Upper lobe of left lung (tissue), 6 donors: ENCODE results near the gene CD8A. TPM values are rescaled to one million over a fixed set of nuclear protein-coding genes. Genes with fewer than 3 reads are reported as not detected.
A peak's percentile ranks its signal among the peaks of the same experiment; 100 is the strongest.

Source experiments
- ATAC-seq, 2 donors: fragments of 200-7000 bp; cut with Tn5 transposase; one replicate each; pipeline ENCODE4 v1.9.1; 2022; ENCODE audit warnings: mild to moderate bottlenecking in 2 of 2, moderate library complexity in 2 of 2; ENCODE audit not compliant: low FRiP score in 2 of 2
- DNase-seq, 2 donors: peaks; one replicate each; pipeline ENCODE4 v3.0.0-alpha.2; 2019 to 2020
- H3K27ac ChIP-seq, 4 donors: fragments of 200-600 bp; sonication (generic); one replicate each; pipeline ENCODE4 v1.5.1; 2016 to 2019
- H3K27me3 ChIP-seq, 4 donors: fragments of 200-600 bp; sonication (generic); one replicate each; pipeline ENCODE4 v1.5.1; 2017 to 2019
- H3K36me3 ChIP-seq, 4 donors: fragments of 200-600 bp; sonication (generic); one replicate each; pipeline ENCODE4 v1.5.1; 2016 to 2019
- H3K4me1 ChIP-seq, 4 donors: fragments of 200-600 bp; sonication (generic); one replicate each; pipeline ENCODE4 v1.5.1; 2018 to 2019
- H3K4me3 ChIP-seq, 4 donors: fragments of 200-600 bp; sonication (generic); one replicate each; pipeline ENCODE4 v1.5.1; 2017 to 2019; ENCODE audit warnings: mild to moderate bottlenecking in 2 of 4, moderate library complexity in 1 of 4
- H3K9me3 ChIP-seq, 4 donors: fragments of 200-600 bp; sonication (generic); one replicate each; pipeline ENCODE4 v1.5.1; 2018 to 2019
- EP300 ChIP-seq, 4 donors: sonication (generic); formaldehyde crosslinking; IDR thresholded peaks; one replicate each; pipeline ENCODE4 v1.5.1; 2017; ENCODE audit warnings: antibody characterized with exemption in 4 of 4, control low read depth in 2 of 4
- POLR2A ChIP-seq, 4 donors: fragments of 450-650 bp; IDR thresholded peaks; one replicate each; pipeline ENCODE4 v1.5.1; 2016 to 2017; ENCODE audit warnings: antibody characterized with exemption in 4 of 4, mild to moderate bottlenecking in 2 of 4
- POLR2AphosphoS5 ChIP-seq, 2 donors: sonication (generic); formaldehyde crosslinking; IDR thresholded peaks; one replicate each; pipeline ENCODE4 v1.5.1; 2017; ENCODE audit warnings: antibody characterized with exemption in 2 of 2
- WGBS, 2 donors: methylation state at CpG; one replicate each; pipeline ENCODE4 v1.1.5; 2017 to 2018; 5-methylcytosine and 5-hydroxymethylcytosine counted together
- total RNA-seq, 6 donors: library from RNA; depleted of rRNA in 4 of 6; stranded (reverse); fragments of >200 nt in 4 of 6; gene quantifications; one replicate each; pipeline versions ENCODE4 v1.1.0 to v1.2.1, GENCODE V29; 2016 to 2021
- TF ChIP-seq, protein P1 (sequence below), 6 experiments: fragments of 450-650 bp in 4 of 6; fragments of 200-600 bp in 2 of 6; sonication (generic) in 2 of 6; IDR thresholded peaks; one replicate each; pipeline ENCODE4 v1.5.1; 2016 to 2019; ENCODE audit warnings: antibody characterized with exemption in 6 of 6
- donor health status: DM: no; HTN: no; CAD: no; lungs with moderate emphysema.
- donor health status: DM: no; HTN: yes; CAD: no; lungs with severe emphysema.

CD8A gene
- total RNA-seq, 6 donors from 2014 or later, result 4.1 to 5.6 (median 4.7) TPM

DNA sequence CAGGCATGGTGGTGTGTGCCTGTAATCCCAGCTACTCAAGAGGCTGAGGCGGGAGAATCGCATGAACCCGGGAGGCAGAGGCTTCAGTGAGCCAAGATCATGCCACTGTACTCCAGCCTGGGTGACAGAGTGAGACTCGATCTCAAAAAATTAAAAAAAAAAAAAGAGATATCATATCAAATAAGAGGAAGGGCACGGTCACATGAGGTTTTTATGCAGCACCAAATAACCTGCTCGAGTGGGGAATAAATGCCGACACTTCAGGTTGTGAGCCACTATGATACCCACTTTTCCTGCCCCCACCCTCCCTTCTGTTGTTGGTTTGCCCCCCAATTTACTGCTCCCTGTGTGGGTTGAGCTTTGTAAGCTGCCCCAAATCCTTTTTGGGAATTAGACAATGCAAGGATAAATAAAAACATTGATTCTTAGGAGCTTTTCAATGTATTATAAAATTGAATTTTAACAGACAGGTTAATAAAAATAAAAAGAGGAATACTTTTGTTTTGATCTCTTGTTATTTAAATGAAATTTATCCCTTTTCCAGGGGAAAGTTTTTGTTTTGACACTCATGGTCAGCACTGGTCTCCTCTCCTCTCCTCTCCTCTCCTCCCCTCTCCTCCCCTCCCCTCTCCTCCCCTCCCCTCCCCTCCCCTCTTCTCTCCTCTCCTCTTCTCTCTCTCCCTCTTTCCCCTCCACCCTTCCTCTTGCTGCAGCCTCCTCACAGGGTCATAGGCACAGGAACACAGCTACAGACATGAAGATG is 41.8 kb upstream of the CD8A start:
- DNase-seq, result no peak
- Histone ChIP-seq H3K9me3 (no peaks in the 10 kb centered on the region), H3K4me1 (no peaks in the 10 kb centered on the region), H3K36me3 (no peaks in the 10 kb centered on the region), H3K27ac (no peak overlapping the region), H3K4me3 (no peak overlapping the region), H3K27me3 (no peaks in the 10 kb centered on the region)
- 77 to 83% methylated on average over 7 of the region's 7 CpGs for WGBS, 2 donors
- TF ChIP-seq POLR2A (IDR thresholded peaks at IDR 0.05) (no peak), POLR2AphosphoS5 (IDR thresholded peaks at IDR 0.05) (no peak), EP300 (IDR thresholded peaks at IDR 0.05) (no peak)
- TF ChIP-seq, protein P1, sequence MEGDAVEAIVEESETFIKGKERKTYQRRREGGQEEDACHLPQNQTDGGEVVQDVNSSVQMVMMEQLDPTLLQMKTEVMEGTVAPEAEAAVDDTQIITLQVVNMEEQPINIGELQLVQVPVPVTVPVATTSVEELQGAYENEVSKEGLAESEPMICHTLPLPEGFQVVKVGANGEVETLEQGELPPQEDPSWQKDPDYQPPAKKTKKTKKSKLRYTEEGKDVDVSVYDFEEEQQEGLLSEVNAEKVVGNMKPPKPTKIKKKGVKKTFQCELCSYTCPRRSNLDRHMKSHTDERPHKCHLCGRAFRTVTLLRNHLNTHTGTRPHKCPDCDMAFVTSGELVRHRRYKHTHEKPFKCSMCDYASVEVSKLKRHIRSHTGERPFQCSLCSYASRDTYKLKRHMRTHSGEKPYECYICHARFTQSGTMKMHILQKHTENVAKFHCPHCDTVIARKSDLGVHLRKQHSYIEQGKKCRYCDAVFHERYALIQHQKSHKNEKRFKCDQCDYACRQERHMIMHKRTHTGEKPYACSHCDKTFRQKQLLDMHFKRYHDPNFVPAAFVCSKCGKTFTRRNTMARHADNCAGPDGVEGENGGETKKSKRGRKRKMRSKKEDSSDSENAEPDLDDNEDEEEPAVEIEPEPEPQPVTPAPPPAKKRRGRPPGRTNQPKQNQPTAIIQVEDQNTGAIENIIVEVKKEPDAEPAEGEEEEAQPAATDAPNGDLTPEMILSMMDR (IDR thresholded peaks at IDR 0.05), result no peak
- no peak for ATAC-seq

DNA sequence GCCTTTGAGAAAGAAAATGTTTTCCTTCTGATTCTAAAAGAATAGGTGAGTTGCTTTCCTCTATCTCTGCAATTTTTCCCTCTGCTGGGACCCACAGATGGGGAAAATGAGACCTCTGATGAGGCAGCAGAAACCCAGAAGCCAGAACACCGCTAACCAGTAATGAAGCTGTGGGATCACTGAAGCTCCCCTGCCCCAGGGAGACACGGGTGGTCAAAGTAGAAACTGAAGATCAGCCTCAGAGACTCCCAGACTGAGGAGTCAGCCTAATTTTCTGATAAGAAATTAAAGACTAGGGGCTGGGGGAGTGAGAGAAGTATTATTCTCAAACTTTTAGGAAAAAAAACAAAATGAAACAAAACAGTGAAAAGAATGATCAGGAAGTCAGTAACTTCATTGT is 40.8 kb upstream of the CD8A start:
- H3K27me3 ChIP-seq, result no peaks in the 10 kb centered on the region
- H3K9me3 ChIP-seq, result no peaks in the 10 kb centered on the region
- WGBS, 2 donors, result 54% methylated on average over 2 of the region's 2 CpGs
- H3K27ac ChIP-seq, result no peak overlapping the region
- DNase-seq (no peak), ATAC-seq (no peak)
- H3K4me3 ChIP-seq, result no peak overlapping the region
- no peaks in the 10 kb centered on the region for H3K36me3 ChIP-seq
- TF ChIP-seq POLR2AphosphoS5 (IDR thresholded peaks at IDR 0.05) (no peak), EP300 (IDR thresholded peaks at IDR 0.05) (no peak), POLR2A (IDR thresholded peaks at IDR 0.05) (no peak)
- TF ChIP-seq, protein P1 (IDR thresholded peaks at IDR 0.05), result no peak
- no peaks in the 10 kb centered on the region for H3K4me1 ChIP-seq

- no peaks in the 10 kb centered on the region for H3K4me1 ChIP-seq
- DNase-seq, result no peak
- no peak for ATAC-seq
- 84 to 85% methylated on average over 4 of the region's 4 CpGs for WGBS, 2 donors
- peaks cover 0 to 6% (median 2%) of the 10 kb centered on the region in 4 donors for H3K9me3 ChIP-seq
- H3K27me3 ChIP-seq, result no peaks in the 10 kb centered on the region
- H3K4me3 ChIP-seq, result no peak overlapping the region
- no peaks in the 10 kb centered on the region for H3K36me3 ChIP-seq
- peak overlapping the region in 1 of 4 donors; percentile 1 for H3K27ac ChIP-seq
- TF ChIP-seq, protein P1 (IDR thresholded peaks at IDR 0.05), result no peak
- no peak for TF ChIP-seq POLR2AphosphoS5 (IDR thresholded peaks at IDR 0.05)
Measured at GRCh38 chr2:86826951-86827350, 36.2 kb upstream of the CD8A start.

GRCh38 chr2:86825693-86826381 is 35.1 kb upstream of the CD8A start:
- peak overlapping the region in 1 of 4 donors; percentile 21 for H3K27ac ChIP-seq
- peaks cover 0 to 6% (median 2%) of the 10 kb centered on the region in 4 donors for H3K9me3 ChIP-seq
- TF ChIP-seq, protein P1 (IDR thresholded peaks at IDR 0.05), result no peak
- TF ChIP-seq EP300 (IDR thresholded peaks at IDR 0.05) (no peak), POLR2A (IDR thresholded peaks at IDR 0.05) (peak in 1 of 4 donors; percentile 25)
- no peaks in the 10 kb centered on the region for H3K4me1 ChIP-seq
- H3K36me3 ChIP-seq, result no peaks in the 10 kb centered on the region
- no peaks in the 10 kb centered on the region for H3K27me3 ChIP-seq
- 65 to 81% methylated on average over 15 to 16 of the region's 16 CpGs for WGBS, 2 donors
- no peak for DNase-seq
- no peak for ATAC-seq
- peak overlapping the region in 2 of 4 donors; percentile 7 to 20 for H3K4me3 ChIP-seq
